ENCODE results near the gene CCNK. TPM values are rescaled to one million over a fixed set of nuclear protein-coding genes. Genes with fewer than 3 reads are reported as not detected.

The CCNK gene
- 62.1 TPM for polyA plus RNA-seq (2013, experiment 1 of 2)
- 61.5 TPM for polyA plus RNA-seq (2013, experiment 2 of 2)

DNA sequence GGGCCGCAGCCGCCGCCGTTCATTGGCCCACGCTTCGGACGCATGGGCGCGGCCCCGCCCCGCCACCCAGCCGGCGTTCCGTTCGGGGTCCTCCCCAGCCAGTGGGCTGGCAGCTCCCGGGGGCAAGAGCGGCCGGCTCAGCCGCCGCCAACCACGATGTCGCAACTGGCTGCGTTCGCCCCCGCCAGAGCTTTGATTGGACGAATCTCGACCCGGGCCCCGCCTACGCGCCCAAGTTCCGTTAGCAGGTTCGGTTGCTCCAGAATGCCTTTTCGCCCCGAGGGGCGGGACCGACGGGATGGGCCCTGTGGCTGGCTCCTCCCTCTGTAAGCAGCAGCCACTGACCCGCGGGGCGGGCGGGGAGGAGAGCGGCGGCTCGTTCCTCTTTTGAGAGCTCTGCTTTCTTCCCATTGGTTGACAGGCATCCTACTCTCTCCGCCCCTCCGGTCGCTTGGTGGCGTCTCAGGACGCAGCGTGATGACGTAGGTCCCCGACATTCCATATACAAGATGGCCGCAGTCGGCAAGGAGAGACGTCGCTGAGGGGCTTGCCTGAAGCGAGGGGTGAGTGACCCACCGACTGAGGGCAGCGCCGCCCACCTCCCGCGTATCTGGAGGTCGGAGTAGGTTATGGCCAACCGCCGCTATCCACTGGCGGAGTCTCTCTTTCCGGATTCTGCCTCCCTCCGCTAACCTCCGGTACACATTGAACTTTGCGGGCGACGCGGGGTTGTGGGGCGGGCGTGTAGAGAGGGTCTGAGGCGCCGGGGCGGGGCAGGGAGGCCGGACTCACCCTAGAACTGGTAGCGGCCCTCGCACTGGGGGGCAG is at the start of gene CCNK:
TSS of gene CCNK (plus strand) at position 493 of the 828 bp plus-strand sequence. CDS start 11,269 bp downstream, outside the sequence.
- H3K9me3 ChIP-seq (ENCODE audit: control insufficient read depth, low read length): no peaks in the 10 kb centered on the region
- peak within 1 kb of the TSS; percentile 99 for H3K27ac ChIP-seq (ENCODE audit: low read depth, low read length, severe bottlenecking)
- H3K4me1 ChIP-seq (ENCODE audit: control insufficient read depth, insufficient read depth, low read length, poor library complexity, severe bottlenecking): peaks cover 29% of the 10 kb centered on the region
- no peaks in the 10 kb centered on the region for H3K36me3 ChIP-seq (ENCODE audit: control insufficient read depth, insufficient read depth, low read length)
- H3K4me3 ChIP-seq (ENCODE audit: extremely low read depth, insufficient read depth, low read length, poor library complexity, severe bottlenecking): peak within 1 kb of the TSS; percentile 98
- 0% methylated on average over 55 to 76 of the region's 82 CpGs for WGBS, 2 experiments (ENCODE audit: insufficient coverage in 2 of 2)

DNA sequence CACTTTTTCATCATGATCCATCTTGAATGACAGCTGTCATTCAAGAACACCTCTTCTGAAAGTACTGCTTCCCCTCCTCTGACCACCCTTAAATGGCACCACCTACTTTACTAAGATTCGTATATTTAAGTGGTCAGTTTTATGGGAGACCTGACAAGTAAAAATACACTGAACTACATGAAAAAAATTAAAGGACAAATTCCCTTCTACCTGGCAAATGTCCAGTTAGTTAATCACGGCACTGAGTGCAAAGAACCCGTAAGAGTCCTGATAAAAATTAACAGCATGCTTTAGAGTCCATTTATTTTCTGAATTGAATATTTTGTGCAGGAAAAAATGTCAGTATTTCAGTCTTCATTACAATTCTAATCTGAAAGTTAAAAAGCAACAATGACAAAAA is 49.2 kb upstream of the CCNK start:
- H3K27ac ChIP-seq (ENCODE audit: low read depth, low read length, severe bottlenecking): no peak overlapping the region
- H3K36me3 ChIP-seq (ENCODE audit: control insufficient read depth, insufficient read depth, low read length): peaks cover 65% of the 10 kb centered on the region

DNA sequence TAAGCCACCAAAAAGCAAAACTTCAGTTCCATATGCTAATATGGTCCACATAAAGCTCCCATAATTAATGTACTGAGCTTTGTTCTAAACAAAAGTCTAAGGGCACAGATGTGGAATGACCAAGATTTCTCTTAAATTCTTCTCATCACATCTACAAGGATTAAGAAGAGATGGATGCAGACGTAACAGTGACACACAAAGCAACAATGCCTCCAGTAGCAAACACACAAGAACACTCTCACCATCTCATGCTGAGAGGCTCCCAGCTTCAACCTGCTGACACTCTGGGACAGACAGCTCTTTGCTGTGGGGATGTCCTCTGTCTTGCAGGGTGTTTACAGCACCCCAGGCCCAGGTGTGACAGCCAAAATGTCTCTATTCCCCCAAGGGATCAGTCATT is 48.7 kb upstream of the CCNK start:
- H3K9me3 ChIP-seq (ENCODE audit: control insufficient read depth, low read length): peaks cover 8% of the 10 kb centered on the region
- H3K4me1 ChIP-seq (ENCODE audit: control insufficient read depth, insufficient read depth, low read length, poor library complexity, severe bottlenecking): peaks cover 9% of the 10 kb centered on the region
- peaks cover 65% of the 10 kb centered on the region for H3K36me3 ChIP-seq (ENCODE audit: control insufficient read depth, insufficient read depth, low read length)
- 50 to 80% methylated on average over 1 of the region's 1 CpG for WGBS, 2 experiments (ENCODE audit: insufficient coverage in 2 of 2)
- H3K4me3 ChIP-seq (ENCODE audit: extremely low read depth, insufficient read depth, low read length, poor library complexity, severe bottlenecking): no peak overlapping the region
- H3K27ac ChIP-seq (ENCODE audit: low read depth, low read length, severe bottlenecking): no peak overlapping the region

More for the DNA sequence above, 49.2 kb upstream of the CCNK start:
- no peak overlapping the region for H3K4me3 ChIP-seq (ENCODE audit: extremely low read depth, insufficient read depth, low read length, poor library complexity, severe bottlenecking)
- whole genome bisulfite sequencing, 2 experiments (ENCODE audit: insufficient coverage in 2 of 2): 94% methylated on average over 2 of the region's 3 CpGs; no CpG with 5 or more reads in 1 of the 2 experiments
- H3K4me1 ChIP-seq (ENCODE audit: control insufficient read depth, insufficient read depth, low read length, poor library complexity, severe bottlenecking): peaks cover 14% of the 10 kb centered on the region
- peaks cover 8% of the 10 kb centered on the region for H3K9me3 ChIP-seq (ENCODE audit: control insufficient read depth, low read length)

DNA sequence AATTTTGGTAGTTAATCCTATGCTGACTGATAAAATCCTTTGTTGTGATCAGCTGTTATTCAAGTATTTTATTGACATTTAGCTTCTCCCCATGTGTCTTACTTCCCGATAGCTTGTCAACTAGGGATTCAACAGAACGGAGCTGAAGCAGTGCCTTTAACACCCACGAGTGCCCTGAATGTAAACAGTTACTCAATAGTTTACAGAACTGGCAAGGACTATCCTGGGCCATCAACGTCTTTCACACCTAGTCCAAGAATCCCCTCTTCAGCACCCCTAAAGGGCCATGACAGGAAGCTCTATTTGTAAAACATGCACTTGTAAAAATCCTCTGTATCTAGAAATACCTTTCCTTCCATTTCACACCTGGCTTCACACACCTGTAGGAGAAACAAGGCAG is 45.9 kb upstream of the CCNK start:
- H3K4me3 ChIP-seq (ENCODE audit: extremely low read depth, insufficient read depth, low read length, poor library complexity, severe bottlenecking): no peak overlapping the region
- peaks cover 57% of the 10 kb centered on the region for H3K36me3 ChIP-seq (ENCODE audit: control insufficient read depth, insufficient read depth, low read length)
- WGBS, 2 experiments (ENCODE audit: insufficient coverage in 2 of 2): 84 to 89% methylated on average over 4 of the region's 4 CpGs

DNA sequence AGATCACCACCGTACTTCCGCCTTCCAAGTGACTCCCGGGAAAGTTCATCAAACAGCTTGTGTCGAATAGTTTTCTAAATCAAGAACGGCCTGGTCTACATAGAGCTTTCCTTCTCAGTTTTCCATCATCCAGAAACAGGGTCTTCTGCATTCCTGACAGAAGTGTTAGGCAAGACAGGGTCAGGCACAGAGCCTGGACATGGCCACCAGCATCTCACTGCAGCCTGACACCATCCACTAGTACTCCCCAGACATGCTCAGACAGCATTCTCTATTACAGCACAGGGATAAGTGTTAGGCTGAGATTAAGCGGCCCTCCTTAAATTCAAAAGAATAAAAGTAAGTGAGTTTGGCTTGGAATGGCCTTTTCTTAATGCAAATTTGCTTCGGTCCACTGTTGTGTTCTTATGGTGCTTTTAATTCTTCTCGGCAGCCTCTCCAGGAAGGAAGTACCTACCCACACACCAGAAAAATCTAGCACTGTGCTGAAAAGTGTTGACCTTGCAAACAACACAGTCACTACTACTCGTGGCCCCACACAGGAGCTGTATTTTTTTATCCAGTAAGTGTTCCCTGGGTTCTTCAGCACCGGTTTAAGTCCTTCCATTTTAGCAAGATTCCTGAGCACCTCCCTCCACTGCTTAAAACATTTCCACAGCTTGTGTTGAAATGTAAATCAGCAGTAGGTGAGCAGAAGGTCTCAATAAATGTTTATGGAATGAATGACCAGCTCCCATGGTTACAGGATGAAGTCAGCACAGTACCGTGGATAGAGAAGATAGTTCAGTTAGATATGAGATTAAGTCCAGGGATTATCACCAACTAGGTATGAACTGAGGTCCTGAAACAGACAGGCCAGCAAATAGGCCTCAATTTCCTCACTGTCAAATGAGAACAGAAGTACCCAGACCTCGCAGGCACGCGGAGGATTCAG is 44.7 kb upstream of the CCNK start:
- no peaks in the 10 kb centered on the region for H3K4me1 ChIP-seq (ENCODE audit: control insufficient read depth, insufficient read depth, low read length, poor library complexity, severe bottlenecking)
- no peaks in the 10 kb centered on the region for H3K9me3 ChIP-seq (ENCODE audit: control insufficient read depth, low read length)
- H3K27ac ChIP-seq (ENCODE audit: low read depth, low read length, severe bottlenecking): no peak overlapping the region
- 90 to 96% methylated on average over 7 of the region's 14 CpGs for WGBS, 2 experiments (ENCODE audit: insufficient coverage in 2 of 2)
- H3K4me3 ChIP-seq (ENCODE audit: extremely low read depth, insufficient read depth, low read length, poor library complexity, severe bottlenecking): no peak overlapping the region
- peaks cover 53% of the 10 kb centered on the region for H3K36me3 ChIP-seq (ENCODE audit: control insufficient read depth, insufficient read depth, low read length)

More for the DNA sequence above, 45.9 kb upstream of the CCNK start:
- Histone ChIP-seq H3K4me1 (ENCODE audit: control insufficient read depth, insufficient read depth, low read length, poor library complexity, severe bottlenecking) (no peaks in the 10 kb centered on the region), H3K27ac (ENCODE audit: low read depth, low read length, severe bottlenecking) (no peak overlapping the region), H3K9me3 (ENCODE audit: control insufficient read depth, low read length) (no peaks in the 10 kb centered on the region)

DNA sequence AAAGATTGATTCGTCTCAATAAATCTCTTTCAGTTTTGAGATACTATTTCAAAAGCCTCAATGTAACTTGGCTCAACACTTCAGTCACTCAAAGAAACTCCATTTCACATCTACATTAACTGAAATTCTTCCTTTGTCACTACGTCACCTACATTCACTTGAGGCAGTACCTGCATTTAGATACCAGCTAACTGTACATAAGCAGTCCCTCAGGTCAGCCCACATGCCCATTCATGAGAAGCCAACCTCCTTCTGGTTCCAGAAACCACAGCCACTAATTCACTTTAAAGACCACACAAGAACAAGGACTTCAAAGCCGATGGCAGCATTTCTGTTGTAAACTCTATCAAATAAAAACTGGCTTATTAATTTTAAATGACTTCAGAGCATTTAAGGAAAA is 43.5 kb upstream of the CCNK start:
- WGBS, 2 experiments (ENCODE audit: insufficient coverage in 2 of 2): 50 to 69% methylated on average over 1 to 2 of the region's 3 CpGs

DNA sequence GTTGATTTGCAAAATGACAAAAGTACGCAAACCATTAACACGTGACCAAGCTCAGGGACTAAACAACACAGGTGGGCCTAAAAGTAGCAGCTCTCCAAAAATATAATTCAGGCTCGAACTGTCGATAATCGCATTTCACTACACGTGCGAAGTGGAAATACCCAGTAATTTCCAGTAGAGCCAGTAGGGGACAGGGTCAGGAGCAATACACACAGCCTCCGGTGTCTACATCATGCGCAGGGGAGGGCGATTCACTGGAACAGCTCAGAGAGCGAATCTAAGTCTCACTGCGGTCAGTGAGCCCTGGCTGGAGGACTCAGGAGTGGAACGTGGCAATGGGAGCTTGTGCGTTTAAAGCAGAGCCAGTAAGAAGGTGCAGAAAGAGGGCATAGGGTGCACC is 40.9 kb upstream of the CCNK start:
- Histone ChIP-seq H3K36me3 (ENCODE audit: control insufficient read depth, insufficient read depth, low read length) (peaks cover 65% of the 10 kb centered on the region), H3K4me1 (ENCODE audit: control insufficient read depth, insufficient read depth, low read length, poor library complexity, severe bottlenecking) (no peaks in the 10 kb centered on the region), H3K4me3 (ENCODE audit: extremely low read depth, insufficient read depth, low read length, poor library complexity, severe bottlenecking) (no peak overlapping the region), H3K27ac (ENCODE audit: low read depth, low read length, severe bottlenecking) (no peak overlapping the region), H3K9me3 (ENCODE audit: control insufficient read depth, low read length) (no peaks in the 10 kb centered on the region)
- 88 to 90% methylated on average over 13 to 14 of the region's 14 CpGs for WGBS, 2 experiments (ENCODE audit: insufficient coverage in 2 of 2)

More for the DNA sequence above, 43.5 kb upstream of the CCNK start:
- Histone ChIP-seq H3K36me3 (ENCODE audit: control insufficient read depth, insufficient read depth, low read length) (peaks cover 54% of the 10 kb centered on the region), H3K27ac (ENCODE audit: low read depth, low read length, severe bottlenecking) (no peak overlapping the region), H3K9me3 (ENCODE audit: control insufficient read depth, low read length) (no peaks in the 10 kb centered on the region), H3K4me1 (ENCODE audit: control insufficient read depth, insufficient read depth, low read length, poor library complexity, severe bottlenecking) (no peaks in the 10 kb centered on the region), H3K4me3 (ENCODE audit: extremely low read depth, insufficient read depth, low read length, poor library complexity, severe bottlenecking) (no peak overlapping the region)

DNA sequence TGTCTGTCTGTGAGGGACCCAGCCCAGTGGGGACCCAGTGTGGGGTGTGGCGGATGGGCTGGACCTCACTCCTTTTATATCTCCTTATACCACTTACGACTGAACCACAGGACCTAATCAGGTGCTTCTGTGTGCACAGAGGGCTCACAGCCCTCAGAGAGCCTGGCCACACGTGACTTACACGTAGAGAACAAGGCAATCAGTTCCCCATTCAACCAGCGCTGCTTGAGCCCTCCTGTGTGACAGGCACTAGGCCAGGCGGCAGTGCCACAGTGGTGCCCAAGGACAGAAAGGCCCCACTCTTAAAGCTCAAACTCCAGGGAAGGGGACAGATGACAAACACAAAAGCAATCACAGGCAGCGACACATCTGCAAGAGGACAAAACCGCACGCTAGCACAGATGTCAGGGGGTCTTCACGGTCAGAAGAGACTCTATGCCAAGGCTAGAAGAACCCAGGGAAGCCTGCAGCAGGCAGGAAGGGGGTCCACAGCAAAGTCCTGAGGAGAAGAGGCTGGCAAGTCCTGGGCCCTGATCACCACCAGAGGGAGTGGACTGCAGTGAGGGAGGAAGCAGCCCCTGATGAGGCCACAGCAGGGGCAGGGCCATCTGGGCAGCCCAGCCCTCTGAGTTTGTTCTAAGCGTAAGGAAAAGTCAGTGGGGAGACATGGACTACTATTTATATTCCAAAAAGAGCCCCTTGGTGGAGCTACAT is 39.9 kb upstream of the CCNK start:
- no peak overlapping the region for H3K27ac ChIP-seq (ENCODE audit: low read depth, low read length, severe bottlenecking)
- no peak overlapping the region for H3K4me3 ChIP-seq (ENCODE audit: extremely low read depth, insufficient read depth, low read length, poor library complexity, severe bottlenecking)
- H3K4me1 ChIP-seq (ENCODE audit: control insufficient read depth, insufficient read depth, low read length, poor library complexity, severe bottlenecking): no peaks in the 10 kb centered on the region
- WGBS, 2 experiments (ENCODE audit: insufficient coverage in 2 of 2): 94 to 98% methylated on average over 9 to 10 of the region's 11 CpGs
- H3K36me3 ChIP-seq (ENCODE audit: control insufficient read depth, insufficient read depth, low read length): peaks cover 60% of the 10 kb centered on the region
- H3K9me3 ChIP-seq (ENCODE audit: control insufficient read depth, low read length): no peaks in the 10 kb centered on the region

DNA sequence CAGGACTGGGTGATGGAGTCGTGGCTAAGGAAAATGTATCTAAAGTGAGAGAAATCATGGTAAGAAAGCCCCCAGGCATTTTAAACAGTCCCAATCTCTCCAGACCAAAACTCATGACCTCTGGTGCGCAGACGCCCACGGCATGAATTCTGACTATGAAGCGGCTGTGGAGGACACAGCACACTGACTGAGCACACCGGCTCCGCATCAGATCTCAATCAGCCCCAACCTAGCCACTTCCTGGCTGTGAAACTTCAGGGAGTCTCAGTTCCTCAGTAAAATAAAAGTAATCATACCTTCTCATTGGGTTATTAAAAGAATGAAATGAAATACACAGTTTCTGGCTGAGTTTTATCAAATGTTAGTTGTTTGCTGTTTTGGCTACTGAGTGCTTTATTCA is 39.3 kb upstream of the CCNK start:
- no peak overlapping the region for H3K4me3 ChIP-seq (ENCODE audit: extremely low read depth, insufficient read depth, low read length, poor library complexity, severe bottlenecking)
- WGBS, 2 experiments (ENCODE audit: insufficient coverage in 2 of 2): 94% methylated on average over 4 to 7 of the region's 7 CpGs
- no peaks in the 10 kb centered on the region for H3K4me1 ChIP-seq (ENCODE audit: control insufficient read depth, insufficient read depth, low read length, poor library complexity, severe bottlenecking)
- H3K36me3 ChIP-seq (ENCODE audit: control insufficient read depth, insufficient read depth, low read length): peaks cover 60% of the 10 kb centered on the region
- no peak overlapping the region for H3K27ac ChIP-seq (ENCODE audit: low read depth, low read length, severe bottlenecking)
- H3K9me3 ChIP-seq (ENCODE audit: control insufficient read depth, low read length): no peaks in the 10 kb centered on the region

DNA sequence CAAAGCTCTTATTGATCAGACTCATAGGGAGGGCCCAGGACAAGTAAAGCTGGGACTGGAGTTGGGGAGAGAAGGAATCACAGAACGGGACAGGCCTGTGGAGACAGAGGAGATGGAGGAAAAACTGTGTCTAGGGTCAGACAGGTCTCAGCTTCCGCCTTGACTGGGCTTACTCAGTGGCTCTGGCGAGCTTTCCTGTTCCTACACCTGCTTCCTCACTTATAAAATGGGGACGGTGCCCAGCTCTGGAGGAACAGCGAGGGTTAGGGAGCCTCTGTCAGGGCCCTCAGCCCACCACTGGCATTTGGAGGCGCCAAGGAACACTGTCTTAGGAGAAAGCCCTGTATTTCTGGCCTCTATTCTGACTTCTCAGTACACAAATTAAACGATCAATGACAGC is 35.3 kb upstream of the CCNK start:
- Histone ChIP-seq H3K27ac (ENCODE audit: low read depth, low read length, severe bottlenecking) (no peak overlapping the region), H3K4me1 (ENCODE audit: control insufficient read depth, insufficient read depth, low read length, poor library complexity, severe bottlenecking) (no peaks in the 10 kb centered on the region), H3K36me3 (ENCODE audit: control insufficient read depth, insufficient read depth, low read length) (peaks cover 69% of the 10 kb centered on the region), H3K9me3 (ENCODE audit: control insufficient read depth, low read length) (no peaks in the 10 kb centered on the region), H3K4me3 (ENCODE audit: extremely low read depth, insufficient read depth, low read length, poor library complexity, severe bottlenecking) (no peak overlapping the region)
- WGBS, 2 experiments (ENCODE audit: insufficient coverage in 2 of 2): 97 to 100% methylated on average over 2 to 6 of the region's 7 CpGs

Data from mesodermal cell (in vitro differentiated cells).